A549 (cell line): Measurements from ENCODE around the gene NUP62. TPM values are rescaled to one million over a fixed set of nuclear protein-coding genes. Genes with fewer than 3 reads are reported as not detected.

Source experiments
- ATAC-seq, 2 experiments: fragments of 200-7000 bp in 1 of 2; fragments of >200 bp in 1 of 2; cut with Nextera tagmentation in 1 of 2; cut with Tn5 transposase in 1 of 2; 3 replicates each; pipeline versions ENCODE4 v1.8.0 to v1.9.1; 2018 to 2020; ENCODE audit warnings: mild to moderate bottlenecking in 1 of 2, moderate library complexity in 1 of 2
- CTCF ChIA-PET: fragments of 300-600 bp; sonication (Branson Sonifier 250); formaldehyde crosslinking; extraction: SDS; loops from one replicate; lab custom pipeline; 2021; ENCODE audit warnings: antibody characterized with exemption, inconsistent platforms; lab: Yijun Ruan, JAX
- POLR2A ChIA-PET: fragments of 350-600 bp; formaldehyde crosslinking; extraction: SDS; loops from one replicate; lab custom pipeline; 2021; ENCODE audit warnings: antibody characterized with exemption, inconsistent platforms; lab: Yijun Ruan, JAX
- DNase-seq, 2 experiments: peaks; one replicate each; pipeline versions ENCODE4 v3.0.0 to v3.0.0-alpha.2; 2011 to 2016; ENCODE audit warnings: low read depth in 1 of 2, low spot score in 1 of 2
- FAIRE-seq: peaks from 2 replicates; lab custom pipeline; 2011; peaks lifted over from hg19 to GRCh38; lab: Jason Lieb, UNC
- H3K27ac ChIP-seq, 2 experiments: fragments of >200 bp; sonication (Bioruptor Twin); formaldehyde crosslinking; 3 replicates each; pipeline ENCODE4 v1.5.1; 2016 to 2017
- H3K4me1 ChIP-seq: fragments of >200 bp; sonication (Bioruptor Twin); formaldehyde crosslinking; 3 replicates; pipeline ENCODE4 v1.6.1; 2016
- H3K4me2 ChIP-seq: fragments of >200 bp; sonication (Bioruptor Twin); formaldehyde crosslinking; 3 replicates; pipeline ENCODE4 v1.6.1; 2016
- H3K4me3 ChIP-seq: fragments of >200 bp; sonication (Bioruptor Twin); formaldehyde crosslinking; 3 replicates; pipeline ENCODE4 v1.5.1; 2016
- H3K9me3 ChIP-seq: fragments of >200 bp; sonication (Bioruptor Twin); formaldehyde crosslinking; 3 replicates; pipeline ENCODE4 v1.6.1; 2016
- CBX8 ChIP-seq: fragments of 200-600 bp; sonication (generic); IDR thresholded peaks from 2 replicates; pipeline ENCODE4 v1.6.1; 2016
- EHMT2 ChIP-seq: fragments of 200-600 bp; sonication (generic); IDR thresholded peaks from 2 replicates; pipeline ENCODE4 v1.6.1; 2016; ENCODE audit warnings: antibody characterized with exemption, low read depth, mild to moderate bottlenecking, moderate library complexity
- ESRRA ChIP-seq: fragments of 150-350 bp; IDR thresholded peaks from 2 replicates; pipeline ENCODE4 v1.6.1; 2014; ENCODE audit warnings: mild to moderate bottlenecking, low read length, borderline replicate concordance
- HOXB13 ChIP-seq: fragments of 250-450 bp; sonication (Bioruptor Pico); IDR thresholded peaks from 2 replicates; pipeline ENCODE4 v1.5.0; 2020; ENCODE audit warnings: low read depth, mild to moderate bottlenecking, moderate library complexity
- MAZ ChIP-seq: fragments of 150-350 bp; IDR thresholded peaks from 2 replicates; pipeline ENCODE4 v1.6.1; 2014; ENCODE audit warnings: antibody characterized with exemption, low read depth, low read length, borderline replicate concordance
- NPAS2 ChIP-seq: fragments of 250-450 bp; sonication (Bioruptor Pico); IDR thresholded peaks from 2 replicates; pipeline ENCODE4 v1.8.0; 2022; ENCODE audit warnings: mild to moderate bottlenecking, moderate library complexity, borderline replicate concordance
- NR3C1 ChIP-seq: fragments of >200 bp; sonication (Bioruptor Twin); formaldehyde crosslinking; IDR thresholded peaks from 3 replicates; pipeline ENCODE4 v1.6.1; 2017
- POLR2A ChIP-seq: IDR thresholded peaks from 2 replicates; pipeline ENCODE4 v1.6.1; 2012; ENCODE audit warnings: mild to moderate bottlenecking, low read length
- POLR2AphosphoS2 ChIP-seq: conservative IDR thresholded peaks from 2 replicates; pipeline ENCODE4 v1.6.1; 2012; ENCODE audit warnings: low read length, improper control_type of control experiment, inconsistent platforms
- RCOR1 ChIP-seq: fragments of 150-350 bp; IDR thresholded peaks from 2 replicates; pipeline ENCODE4 v1.6.1; 2014; ENCODE audit warnings: antibody characterized with exemption, low read length, low read depth
- SMC3 ChIP-seq: fragments of >200 bp; sonication (Bioruptor Twin); formaldehyde crosslinking; IDR thresholded peaks from 3 replicates; pipeline ENCODE4 v1.6.1; 2018; ENCODE audit warnings: inconsistent platforms
- ZC3H11A ChIP-seq: fragments of 450-650 bp; IDR thresholded peaks from 2 replicates; pipeline ENCODE4 v1.6.1; 2014; ENCODE audit warnings: antibody characterized with exemption, mild to moderate bottlenecking
- ZFP36 ChIP-seq: fragments of 450-650 bp; IDR thresholded peaks from 2 replicates; pipeline ENCODE4 v1.6.1; 2014; ENCODE audit warnings: borderline replicate concordance; ENCODE audit not compliant: partially characterized antibody
- ZSCAN20 ChIP-seq: fragments of 250-450 bp; sonication (Bioruptor Pico); IDR thresholded peaks from 2 replicates; pipeline ENCODE4 v1.8.0; 2022; ENCODE audit warnings: mild to moderate bottlenecking, moderate library complexity
- WGBS: methylation state at CpG from one replicate; pipeline ENCODE4 v1.1.6; 2017; ENCODE audit errors: missing lambda C conversion rate; 5-methylcytosine and 5-hydroxymethylcytosine counted together
- polyA plus RNA-seq, 4 experiments: library from polyadenylated mRNA; depleted of rRNA in 3 of 4; stranded (reverse); fragments of >200 nt; fragmentation: RNase III in 1 of 4; extraction: RNeasy Plus Mini Kit Qiagen cat#74134 plus additional on column Dnase treatment in 1 of 4; gene quantifications; 2 replicates in 3 of 4; 3 replicates in 1 of 4; pipeline ENCODE4 v1.2.3, GENCODE V29; 2011 to 2017
- TF ChIP-seq, protein P1 (sequence below): fragments of >200 bp; sonication (Bioruptor Twin); formaldehyde crosslinking; IDR thresholded peaks from 3 replicates; pipeline ENCODE4 v1.5.1; 2016
- TF ChIP-seq, protein P2 (sequence below): fragments of 150-350 bp; IDR thresholded peaks from 2 replicates; pipeline ENCODE4 v1.6.1; 2014; ENCODE audit warnings: low read depth, mild to moderate bottlenecking, low read length
- TF ChIP-seq, protein P3 (sequence below): IDR thresholded peaks from 2 replicates; pipeline ENCODE4 v1.6.1; 2012
- TF ChIP-seq, protein P4 (sequence below): IDR thresholded peaks from 2 replicates; pipeline ENCODE4 v1.6.1; 2012
- TF ChIP-seq, protein P5 (sequence below): fragments of 250-450 bp; sonication (Bioruptor Pico); IDR thresholded peaks from 2 replicates; pipeline ENCODE4 v1.5.0; 2020; ENCODE audit warnings: low read depth, mild to moderate bottlenecking, moderate library complexity

NUP62 gene
- polyA plus RNA-seq, 2 of the 4 experiments (the other 2 are of a cell fraction) = 21.4 to 83.9 TPM

DNA sequence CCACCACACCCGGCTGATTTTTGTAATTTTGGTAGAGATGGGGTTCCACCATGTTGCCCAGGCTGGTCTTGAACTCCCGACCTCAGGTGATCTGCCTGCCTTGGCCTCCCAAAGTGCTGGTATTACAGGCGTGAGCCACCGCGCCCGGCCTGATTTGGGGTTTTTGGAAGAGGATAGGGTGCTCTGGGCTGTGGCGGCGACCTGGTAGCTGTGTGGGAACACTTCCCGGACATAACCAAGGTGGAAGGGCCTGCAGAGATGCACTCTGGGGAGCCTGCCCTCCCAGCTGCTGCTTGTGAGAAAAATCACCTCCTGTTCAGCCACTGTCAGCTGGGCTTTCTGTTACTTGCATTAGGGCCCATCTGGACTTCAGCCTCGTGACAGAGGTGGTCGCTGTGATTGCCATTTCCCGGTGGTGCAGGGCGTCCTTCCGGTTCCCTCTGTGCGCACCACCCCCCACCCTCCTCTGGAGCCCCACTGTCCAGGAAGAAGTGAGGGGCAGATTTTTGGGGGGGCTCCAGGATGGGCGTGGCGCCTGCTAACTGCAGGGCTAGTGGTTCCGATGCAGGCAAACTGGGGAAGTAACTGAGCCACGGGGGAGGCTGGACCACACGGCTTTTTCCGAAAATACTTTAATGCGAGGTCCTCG lies 40.1 kb downstream of the NUP62 start:
- ChIA-PET POLR2A (interaction anchor here (1.9 kb wide), 1 partner anchor 12 kb away, joined by 9 read pairs; the partner anchor contains the start of genes AKT1S1 and TBC1D17), CTCF (interaction anchor here (1.1 to 3.9 kb wide), 11 partner anchors 9 to 247 kb away, joined by 3 to 27 read pairs (median 9); partner anchors contain the start of genes AKT1S1, ATF5, NUP62 and TBC1D17)
- DNase-seq (no peak), FAIRE-seq (no peak), ATAC-seq (no peak)
- Histone ChIP-seq H3K4me1 (peaks cover 6% of the 10 kb centered on the region; the same call in 1 of the 3 replicates), H3K4me2 (no peak overlapping the region), H3K9me3 (no peaks in the 10 kb centered on the region), H3K4me3 (no peak overlapping the region), H3K27ac (no peak overlapping the region)
- TF ChIP-seq, protein P1, sequence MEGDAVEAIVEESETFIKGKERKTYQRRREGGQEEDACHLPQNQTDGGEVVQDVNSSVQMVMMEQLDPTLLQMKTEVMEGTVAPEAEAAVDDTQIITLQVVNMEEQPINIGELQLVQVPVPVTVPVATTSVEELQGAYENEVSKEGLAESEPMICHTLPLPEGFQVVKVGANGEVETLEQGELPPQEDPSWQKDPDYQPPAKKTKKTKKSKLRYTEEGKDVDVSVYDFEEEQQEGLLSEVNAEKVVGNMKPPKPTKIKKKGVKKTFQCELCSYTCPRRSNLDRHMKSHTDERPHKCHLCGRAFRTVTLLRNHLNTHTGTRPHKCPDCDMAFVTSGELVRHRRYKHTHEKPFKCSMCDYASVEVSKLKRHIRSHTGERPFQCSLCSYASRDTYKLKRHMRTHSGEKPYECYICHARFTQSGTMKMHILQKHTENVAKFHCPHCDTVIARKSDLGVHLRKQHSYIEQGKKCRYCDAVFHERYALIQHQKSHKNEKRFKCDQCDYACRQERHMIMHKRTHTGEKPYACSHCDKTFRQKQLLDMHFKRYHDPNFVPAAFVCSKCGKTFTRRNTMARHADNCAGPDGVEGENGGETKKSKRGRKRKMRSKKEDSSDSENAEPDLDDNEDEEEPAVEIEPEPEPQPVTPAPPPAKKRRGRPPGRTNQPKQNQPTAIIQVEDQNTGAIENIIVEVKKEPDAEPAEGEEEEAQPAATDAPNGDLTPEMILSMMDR = no peak
- no peak for TF ChIP-seq POLR2AphosphoS2
- TF ChIP-seq ZFP36 = no peak
- TF ChIP-seq EHMT2 = no peak
- TF ChIP-seq, protein P2, sequence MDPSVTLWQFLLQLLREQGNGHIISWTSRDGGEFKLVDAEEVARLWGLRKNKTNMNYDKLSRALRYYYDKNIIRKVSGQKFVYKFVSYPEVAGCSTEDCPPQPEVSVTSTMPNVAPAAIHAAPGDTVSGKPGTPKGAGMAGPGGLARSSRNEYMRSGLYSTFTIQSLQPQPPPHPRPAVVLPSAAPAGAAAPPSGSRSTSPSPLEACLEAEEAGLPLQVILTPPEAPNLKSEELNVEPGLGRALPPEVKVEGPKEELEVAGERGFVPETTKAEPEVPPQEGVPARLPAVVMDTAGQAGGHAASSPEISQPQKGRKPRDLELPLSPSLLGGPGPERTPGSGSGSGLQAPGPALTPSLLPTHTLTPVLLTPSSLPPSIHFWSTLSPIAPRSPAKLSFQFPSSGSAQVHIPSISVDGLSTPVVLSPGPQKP = no peak
- TF ChIP-seq ESRRA = no peak
- WGBS = 92% methylated on average over 23 of the region's 23 CpGs

DNA sequence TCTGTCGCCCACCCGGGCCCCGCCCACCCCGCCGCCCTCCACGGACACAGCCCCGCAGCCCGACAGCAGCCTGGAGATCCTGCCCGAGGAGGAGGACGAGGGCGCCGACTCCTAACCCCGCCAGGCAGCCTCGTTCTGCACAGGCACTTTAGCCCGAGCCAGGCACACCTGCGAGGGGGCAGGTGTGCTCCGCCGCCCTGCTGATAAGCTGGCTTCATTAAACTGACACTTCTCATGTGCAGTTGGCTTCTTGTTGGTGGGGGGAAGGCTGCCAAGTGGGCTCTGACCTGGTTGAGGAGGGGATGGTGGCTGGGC lies 40.8 kb downstream of the NUP62 start:
- ATAC-seq (no peak), DNase-seq (no peak), FAIRE-seq (no peak)
- WGBS = 97% methylated on average over 12 of the region's 18 CpGs
- Histone ChIP-seq H3K4me3 (no peak overlapping the region), H3K4me2 (no peak overlapping the region), H3K27ac (no peak overlapping the region), H3K9me3 (no peaks in the 10 kb centered on the region), H3K4me1 (peaks cover 6% of the 10 kb centered on the region; the same call in 1 of the 3 replicates)
- ChIA-PET CTCF (interaction anchor here (1.1 to 3.9 kb wide), 5 partner anchors 8 to 248 kb away, joined by 3 to 26 read pairs (median 9); partner anchors contain the start of genes ATF5 and NUP62), POLR2A (interaction anchor here (0.6 kb wide), 1 partner anchor 44 kb away, joined by 5 read pairs; no protein-coding TSS in a partner anchor)
- TF ChIP-seq MAZ (no peak), RCOR1 (no peak), POLR2AphosphoS2 (no peak), NPAS2 (CRISPR knock-in tag) (no peak), NR3C1 (no peak), HOXB13 (CRISPR knock-in tag) (no peak), POLR2A (no peak), SMC3 (no peak), CBX8 (no peak), ZC3H11A (no peak), ZSCAN20 (no peak)
- TF ChIP-seq, protein P1 = no peak
- TF ChIP-seq, protein P3, sequence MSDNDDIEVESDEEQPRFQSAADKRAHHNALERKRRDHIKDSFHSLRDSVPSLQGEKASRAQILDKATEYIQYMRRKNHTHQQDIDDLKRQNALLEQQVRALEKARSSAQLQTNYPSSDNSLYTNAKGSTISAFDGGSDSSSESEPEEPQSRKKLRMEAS = no peak
- TF ChIP-seq, protein P4, sequence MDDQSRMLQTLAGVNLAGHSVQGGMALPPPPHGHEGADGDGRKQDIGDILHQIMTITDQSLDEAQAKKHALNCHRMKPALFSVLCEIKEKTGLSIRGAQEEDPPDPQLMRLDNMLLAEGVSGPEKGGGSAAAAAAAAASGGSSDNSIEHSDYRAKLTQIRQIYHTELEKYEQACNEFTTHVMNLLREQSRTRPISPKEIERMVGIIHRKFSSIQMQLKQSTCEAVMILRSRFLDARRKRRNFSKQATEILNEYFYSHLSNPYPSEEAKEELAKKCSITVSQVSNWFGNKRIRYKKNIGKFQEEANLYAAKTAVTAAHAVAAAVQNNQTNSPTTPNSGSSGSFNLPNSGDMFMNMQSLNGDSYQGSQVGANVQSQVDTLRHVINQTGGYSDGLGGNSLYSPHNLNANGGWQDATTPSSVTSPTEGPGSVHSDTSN = no peak
- TF ChIP-seq, protein P5, sequence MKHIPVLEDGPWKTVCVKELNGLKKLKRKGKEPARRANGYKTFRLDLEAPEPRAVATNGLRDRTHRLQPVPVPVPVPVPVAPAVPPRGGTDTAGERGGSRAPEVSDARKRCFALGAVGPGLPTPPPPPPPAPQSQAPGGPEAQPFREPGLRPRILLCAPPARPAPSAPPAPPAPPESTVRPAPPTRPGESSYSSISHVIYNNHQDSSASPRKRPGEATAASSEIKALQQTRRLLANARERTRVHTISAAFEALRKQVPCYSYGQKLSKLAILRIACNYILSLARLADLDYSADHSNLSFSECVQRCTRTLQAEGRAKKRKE (CRISPR knock-in tag) = no peak
